ENCODE data around the gene COX18.

GRCh38 chr4:73036123-73036522, 33.4 kb downstream of the COX18 start:
- TF ChIP-seq, protein P1, sequence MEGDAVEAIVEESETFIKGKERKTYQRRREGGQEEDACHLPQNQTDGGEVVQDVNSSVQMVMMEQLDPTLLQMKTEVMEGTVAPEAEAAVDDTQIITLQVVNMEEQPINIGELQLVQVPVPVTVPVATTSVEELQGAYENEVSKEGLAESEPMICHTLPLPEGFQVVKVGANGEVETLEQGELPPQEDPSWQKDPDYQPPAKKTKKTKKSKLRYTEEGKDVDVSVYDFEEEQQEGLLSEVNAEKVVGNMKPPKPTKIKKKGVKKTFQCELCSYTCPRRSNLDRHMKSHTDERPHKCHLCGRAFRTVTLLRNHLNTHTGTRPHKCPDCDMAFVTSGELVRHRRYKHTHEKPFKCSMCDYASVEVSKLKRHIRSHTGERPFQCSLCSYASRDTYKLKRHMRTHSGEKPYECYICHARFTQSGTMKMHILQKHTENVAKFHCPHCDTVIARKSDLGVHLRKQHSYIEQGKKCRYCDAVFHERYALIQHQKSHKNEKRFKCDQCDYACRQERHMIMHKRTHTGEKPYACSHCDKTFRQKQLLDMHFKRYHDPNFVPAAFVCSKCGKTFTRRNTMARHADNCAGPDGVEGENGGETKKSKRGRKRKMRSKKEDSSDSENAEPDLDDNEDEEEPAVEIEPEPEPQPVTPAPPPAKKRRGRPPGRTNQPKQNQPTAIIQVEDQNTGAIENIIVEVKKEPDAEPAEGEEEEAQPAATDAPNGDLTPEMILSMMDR (IDR thresholded peaks at IDR 0.05): no peak
- no peak for TF ChIP-seq POLR2A (IDR thresholded peaks at IDR 0.05)
